ENCODE measurements around the gene SH2D4B.

- TF ChIP-seq BCLAF1 (IDR thresholded peaks at IDR 0.05), result no peak
- TF ChIP-seq RAD21 (IDR thresholded peaks at IDR 0.05; ENCODE audit: insufficient read depth, low read depth, low read length), result peak; percentile 46
- no peak for TF ChIP-seq MXI1 (IDR thresholded peaks at IDR 0.05; ENCODE audit: low read depth, low read length)
- TF ChIP-seq LARP7 (IDR thresholded peaks at IDR 0.05), result no peak
- no peak for TF ChIP-seq RFX5 (IDR thresholded peaks at IDR 0.05; ENCODE audit: low read depth, low read length)
- no peak for TF ChIP-seq ATF3 (IDR thresholded peaks at IDR 0.05; ENCODE audit: borderline replicate concordance, extremely low read depth, low read depth, low read length)
- TF ChIP-seq CTCF (IDR thresholded peaks at IDR 0.05 in 2 of 3, conservative IDR thresholded peaks at IDR 0.05 in 1 of 3; ENCODE audit: control insufficient read depth in 2 of 3, extremely low read depth in 1 of 3, insufficient read depth in 1 of 3, low read depth in 3 of 3, low read length in 3 of 3), result peak in 2 of 3 experiments; percentile 38 to 47; a peak in 3 of 6 replicates
- TF ChIP-seq HDAC6 (IDR thresholded peaks at IDR 0.05; ENCODE audit: unreplicated experiment), result no peak
- no peak for TF ChIP-seq EGR1 (IDR thresholded peaks at IDR 0.05; ENCODE audit: borderline replicate concordance in 1 of 2, low read depth in 2 of 2, low read length in 2 of 2)
- no peak for TF ChIP-seq EZH2 (IDR thresholded peaks at IDR 0.05; ENCODE audit: borderline replicate concordance, control insufficient read depth, low read depth, low read length)
Observed at GRCh38 chr10:80530251-80530650, 7.5 kb upstream of the SH2D4B start.
